OCI-LY1 (cell line): ENCODE measurements around the gene RARRES2.

Source experiments
- EZH2 ChIP-seq: fragments of 200-600 bp; sonication (generic), shearing (Covaris generic); IDR thresholded peaks from 2 replicates; pipeline ENCODE4 v1.8.0; 2017; ENCODE audit warnings: borderline replicate concordance, mixed run types, mild to moderate bottlenecking, antibody characterized with exemption, low read length, moderate library complexity, mixed read lengths
- TF ChIP-seq, protein P1 (sequence below): fragments of 200-600 bp; sonication (generic), shearing (Covaris generic); IDR thresholded peaks from 2 replicates; pipeline ENCODE4 v1.5.1; 2017; ENCODE audit warnings: mild to moderate bottlenecking, antibody characterized with exemption, low read length, moderate library complexity, mixed read lengths

- TF ChIP-seq, protein P1, sequence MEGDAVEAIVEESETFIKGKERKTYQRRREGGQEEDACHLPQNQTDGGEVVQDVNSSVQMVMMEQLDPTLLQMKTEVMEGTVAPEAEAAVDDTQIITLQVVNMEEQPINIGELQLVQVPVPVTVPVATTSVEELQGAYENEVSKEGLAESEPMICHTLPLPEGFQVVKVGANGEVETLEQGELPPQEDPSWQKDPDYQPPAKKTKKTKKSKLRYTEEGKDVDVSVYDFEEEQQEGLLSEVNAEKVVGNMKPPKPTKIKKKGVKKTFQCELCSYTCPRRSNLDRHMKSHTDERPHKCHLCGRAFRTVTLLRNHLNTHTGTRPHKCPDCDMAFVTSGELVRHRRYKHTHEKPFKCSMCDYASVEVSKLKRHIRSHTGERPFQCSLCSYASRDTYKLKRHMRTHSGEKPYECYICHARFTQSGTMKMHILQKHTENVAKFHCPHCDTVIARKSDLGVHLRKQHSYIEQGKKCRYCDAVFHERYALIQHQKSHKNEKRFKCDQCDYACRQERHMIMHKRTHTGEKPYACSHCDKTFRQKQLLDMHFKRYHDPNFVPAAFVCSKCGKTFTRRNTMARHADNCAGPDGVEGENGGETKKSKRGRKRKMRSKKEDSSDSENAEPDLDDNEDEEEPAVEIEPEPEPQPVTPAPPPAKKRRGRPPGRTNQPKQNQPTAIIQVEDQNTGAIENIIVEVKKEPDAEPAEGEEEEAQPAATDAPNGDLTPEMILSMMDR: peak; percentile 94
- no peak for TF ChIP-seq EZH2
Observed at GRCh38 chr7:150388709-150389531, 47.5 kb upstream of the RARRES2 start.
